Activated T-cell treated with anti-CD3 and anti-CD28 coated beads, Interleukin-2, amount 50 U/mL, for 72 hours (primary cell): ENCODE results near the gene PTPRF. TPM values are rescaled to one million over a fixed set of nuclear protein-coding genes. Genes with fewer than 3 reads are reported as not detected.
"Not testable (repeated sequence)": the region's sequence is repeated elsewhere in the genome, so short reads cannot be mapped to it uniquely, and the experiment has no call there.

ENCODE experiments used
- ATAC-seq, 2 donors: fragments of 150-1000 bp; cut with Tn5 transposase; replicated peaks in 1 of 2; 2 replicates each; pipeline ENCODE4 v1.10.0; 2021; ENCODE audit warnings: moderate library complexity in 2 of 2, mild to moderate bottlenecking in 1 of 2
- DNase-seq, 2 donors: peaks; one replicate each; pipeline ENCODE4 v3.0.0; 2021 to 2022; ENCODE audit warnings: mixed read lengths in 1 of 2
- H3K27ac Mint-ChIP-seq: one replicate; pipeline ENCODE4 v1.8.0; 2022; ENCODE audit warnings: mild to moderate bottlenecking, moderate library complexity, mixed read lengths
- H3K27me3 Mint-ChIP-seq: one replicate; pipeline ENCODE4 v1.8.0; 2022; ENCODE audit warnings: low read depth, mixed read lengths
- H3K36me3 Mint-ChIP-seq, 2 donors: one replicate each; pipeline ENCODE4 v1.8.0; 2022; ENCODE audit warnings: mixed read lengths in 2 of 2, mild to moderate bottlenecking in 1 of 2; ENCODE audit not compliant: insufficient read depth in 2 of 2
- H3K4me1 Mint-ChIP-seq: one replicate; pipeline ENCODE4 v1.8.0; 2022; ENCODE audit warnings: low read depth, mixed read lengths
- H3K4me3 Mint-ChIP-seq, 2 donors: one replicate each; pipeline ENCODE4 v1.8.0; 2022; ENCODE audit warnings: mild to moderate bottlenecking in 2 of 2, mixed read lengths in 2 of 2, moderate library complexity in 2 of 2
- H3K9me3 Mint-ChIP-seq, 2 donors: one replicate each; pipeline ENCODE4 v1.8.0; 2022; ENCODE audit warnings: mixed read lengths in 2 of 2
- total RNA-seq, 2 donors: library from RNA; stranded (reverse); gene quantifications; one replicate each; pipeline ENCODE4 v1.2.3, GENCODE V29; 2022

The PTPRF gene
- total RNA-seq, 2 donors from 2014 or later: 2.2 to 6.2 TPM

- Mint-ChIP-seq H3K4me3 (no peak overlapping the region), H3K4me1 (no peaks in the 10 kb centered on the region), H3K36me3 (no peaks in the 10 kb centered on the region), H3K9me3 (no peaks in the 10 kb centered on the region), H3K27me3 (peaks cover 13% of the 10 kb centered on the region), H3K27ac (no peak overlapping the region)
- DNase-seq (no peak), ATAC-seq (no peak)
Observed at GRCh38 chr1:43637267-43637666, 106.6 kb downstream of the PTPRF start.

DNA sequence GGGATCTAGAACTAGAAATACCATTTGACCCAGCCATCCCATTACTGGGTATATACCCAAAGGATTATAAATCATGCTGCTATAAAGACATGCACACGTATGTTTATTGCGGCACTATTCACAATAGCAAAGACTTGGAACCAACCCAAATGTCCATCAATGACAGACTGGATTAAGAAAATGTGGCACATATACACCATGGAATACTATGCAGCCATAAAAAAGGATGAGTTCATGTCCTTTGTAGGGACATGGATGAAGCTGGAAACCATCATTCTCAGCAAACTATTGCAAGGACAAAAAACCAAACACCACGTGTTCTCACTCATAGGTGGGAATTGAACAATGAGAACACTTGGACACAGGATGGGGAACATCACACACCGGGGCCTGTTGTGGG is 107.7 kb downstream of the PTPRF start:
- not testable (repeated sequence) for ATAC-seq, H3K27ac Mint-ChIP-seq, H3K9me3 Mint-ChIP-seq, H3K36me3 Mint-ChIP-seq, DNase-seq, H3K4me1 Mint-ChIP-seq, H3K4me3 Mint-ChIP-seq
- H3K27me3 Mint-ChIP-seq: peaks cover 12% of the 10 kb centered on the region

GRCh38 chr1:43639976-43640794 is 109.5 kb downstream of the PTPRF start:
- peaks cover 5% of the 10 kb centered on the region for H3K27me3 Mint-ChIP-seq
- no peaks in the 10 kb centered on the region for H3K4me1 Mint-ChIP-seq
- ATAC-seq (no peak), DNase-seq (no peak)
- no peaks in the 10 kb centered on the region for H3K36me3 Mint-ChIP-seq
- H3K9me3 Mint-ChIP-seq: no peaks in the 10 kb centered on the region
- H3K27ac Mint-ChIP-seq: peak overlapping the region; percentile 75
- no peak overlapping the region for H3K4me3 Mint-ChIP-seq

- H3K9me3 Mint-ChIP-seq: no peaks in the 10 kb centered on the region
- no peak overlapping the region for H3K27ac Mint-ChIP-seq
Observed at GRCh38 chr1:43644558-43644957, 113.9 kb downstream of the PTPRF start.

DNA sequence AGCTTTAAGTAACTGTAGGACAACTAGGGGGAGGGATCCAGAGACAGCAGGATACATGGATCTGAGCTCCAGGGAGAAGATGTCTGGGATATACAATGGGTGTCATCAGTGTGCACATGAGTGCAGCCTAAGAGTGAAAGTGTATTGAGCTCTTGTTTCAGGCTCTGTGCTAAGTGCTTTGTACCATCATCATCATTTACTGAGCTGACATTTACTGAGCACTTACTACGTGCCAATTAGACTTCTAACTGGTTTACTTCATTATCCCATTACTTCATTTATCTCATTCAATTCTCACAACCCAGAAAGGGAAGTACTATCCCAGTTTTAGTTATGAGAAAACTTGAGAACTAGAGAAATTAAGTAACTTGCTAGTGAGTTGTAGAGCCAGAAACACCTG is 114.8 kb downstream of the PTPRF start:
- Mint-ChIP-seq H3K36me3 (peaks cover under 1 to 2% of the 10 kb centered on the region in 2 donors), H3K9me3 (no peaks in the 10 kb centered on the region), H3K27ac (no peak overlapping the region), H3K27me3 (no peaks in the 10 kb centered on the region), H3K4me1 (peaks cover 9% of the 10 kb centered on the region), H3K4me3 (no peak overlapping the region)
- DNase-seq (no peak), ATAC-seq (no peak)

More at GRCh38 chr1:43644558-43644957, 113.9 kb downstream of the PTPRF start:
- peaks cover 8% of the 10 kb centered on the region for H3K4me1 Mint-ChIP-seq
- ATAC-seq: no peak
- H3K27me3 Mint-ChIP-seq: no peaks in the 10 kb centered on the region
- no peaks in the 10 kb centered on the region for H3K36me3 Mint-ChIP-seq
- DNase-seq: no peak
- H3K4me3 Mint-ChIP-seq: no peak overlapping the region

DNA sequence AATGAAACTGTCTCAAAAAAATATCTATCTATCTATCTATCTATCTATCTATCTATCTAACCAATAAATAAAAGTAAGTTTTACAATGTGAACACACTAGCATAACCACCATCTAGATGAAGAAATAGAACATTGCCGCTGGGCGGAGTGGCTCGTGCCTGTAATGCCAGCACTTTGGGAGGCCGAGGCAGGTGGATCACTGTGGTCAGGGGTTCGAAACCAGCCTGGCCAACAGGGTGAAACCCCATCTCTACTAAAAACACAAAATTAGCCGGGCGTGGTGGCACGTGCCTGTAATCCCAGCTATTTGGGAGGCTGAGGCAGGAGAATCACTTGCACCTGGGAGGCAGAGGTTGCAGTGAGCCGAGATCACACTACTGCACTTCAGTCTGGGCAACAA is 116.6 kb downstream of the PTPRF start:
- DNase-seq, ATAC-seq, H3K9me3 Mint-ChIP-seq, H3K27me3 Mint-ChIP-seq, H3K36me3 Mint-ChIP-seq, H3K4me3 Mint-ChIP-seq, H3K27ac Mint-ChIP-seq: not testable (repeated sequence)
- peaks cover 26% of the 10 kb centered on the region for H3K4me1 Mint-ChIP-seq

DNA sequence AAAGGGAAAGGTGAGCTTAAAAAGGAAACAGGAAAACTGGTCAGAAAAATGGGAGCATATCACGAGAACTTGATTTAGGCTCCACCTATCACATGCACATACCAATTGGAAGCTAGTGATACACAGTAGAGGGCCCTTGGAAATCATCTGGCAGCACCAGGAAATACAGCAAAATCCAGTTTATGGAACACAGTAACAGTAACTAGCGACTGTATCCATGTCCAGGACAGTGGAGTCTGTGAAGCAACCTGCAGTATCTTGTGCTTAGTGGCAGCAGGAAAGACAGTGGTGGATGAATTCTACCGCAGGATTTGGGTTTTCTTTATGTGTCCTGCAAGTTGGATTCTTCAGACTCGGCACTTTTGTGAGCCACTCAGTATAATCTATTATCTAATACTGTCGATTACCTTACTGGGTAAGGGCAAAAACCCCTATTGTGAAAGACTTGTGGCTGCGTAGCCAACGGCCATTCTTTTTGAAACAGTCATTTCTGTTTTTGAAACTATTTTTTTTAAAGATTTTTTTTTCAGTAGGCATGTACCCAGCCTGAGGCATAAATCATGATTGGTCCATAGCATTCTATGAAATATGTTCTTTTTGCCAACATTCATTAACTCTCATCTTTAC is 117.7 kb downstream of the PTPRF start:
- H3K27me3 Mint-ChIP-seq: no peaks in the 10 kb centered on the region

GRCh38 chr1:43648876-43649477 is 118.3 kb downstream of the PTPRF start:
- no peaks in the 10 kb centered on the region for H3K27me3 Mint-ChIP-seq
- peaks cover 39% of the 10 kb centered on the region for H3K4me1 Mint-ChIP-seq
- H3K27ac Mint-ChIP-seq: peak overlapping the region; percentile 51
- no peak for ATAC-seq
- peak overlapping the region; percentile 92 to 100 for H3K4me3 Mint-ChIP-seq
- H3K36me3 Mint-ChIP-seq: peaks cover 10 to 14% of the 10 kb centered on the region in 2 donors
- no peaks in the 10 kb centered on the region for H3K9me3 Mint-ChIP-seq
- no peak for DNase-seq

More for the DNA sequence above, 117.7 kb downstream of the PTPRF start:
- Mint-ChIP-seq H3K4me3 (peak overlapping the region; percentile 92 to 100), H3K4me1 (peaks cover 34% of the 10 kb centered on the region), H3K9me3 (no peaks in the 10 kb centered on the region), H3K27ac (peak overlapping the region; percentile 51), H3K36me3 (peaks cover 8 to 10% of the 10 kb centered on the region in 2 donors)
- DNase-seq (no peak), ATAC-seq (no peak)

- Mint-ChIP-seq H3K9me3 (no peaks in the 10 kb centered on the region), H3K4me3 (peak overlapping the region; percentile 92 to 100), H3K27me3 (no peaks in the 10 kb centered on the region), H3K27ac (peak overlapping the region; percentile 95), H3K36me3 (peaks cover 10 to 23% of the 10 kb centered on the region in 2 donors), H3K4me1 (peaks cover 39% of the 10 kb centered on the region)
- peak; percentile 93 to 96 for DNase-seq
- peak; percentile 78 for ATAC-seq
Observed at GRCh38 chr1:43650310-43651085, 119.8 kb downstream of the PTPRF start.

DNA sequence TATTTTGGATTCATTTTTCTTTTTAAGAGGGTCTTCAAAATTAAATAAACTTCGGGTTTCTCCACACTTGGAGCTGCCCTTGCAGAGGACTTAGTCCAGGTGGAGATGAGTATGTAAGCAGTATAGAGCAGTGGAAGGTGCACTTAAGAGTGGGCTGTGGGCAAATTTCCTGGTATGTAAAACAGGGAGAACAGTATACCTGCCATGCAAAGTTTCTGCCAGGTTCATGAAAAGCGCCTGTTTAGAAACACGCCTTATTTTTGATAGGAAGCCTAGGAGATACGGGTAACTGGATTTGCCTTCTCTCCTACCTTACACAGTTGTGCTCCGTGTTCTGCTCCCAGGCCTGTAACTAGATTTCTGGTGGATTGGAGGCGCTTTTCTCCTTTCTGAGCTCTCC is 120.5 kb downstream of the PTPRF start:
- Mint-ChIP-seq H3K27ac (peak overlapping the region; percentile 95), H3K4me3 (peak overlapping the region; percentile 92 to 100)
- no peak for ATAC-seq

DNA sequence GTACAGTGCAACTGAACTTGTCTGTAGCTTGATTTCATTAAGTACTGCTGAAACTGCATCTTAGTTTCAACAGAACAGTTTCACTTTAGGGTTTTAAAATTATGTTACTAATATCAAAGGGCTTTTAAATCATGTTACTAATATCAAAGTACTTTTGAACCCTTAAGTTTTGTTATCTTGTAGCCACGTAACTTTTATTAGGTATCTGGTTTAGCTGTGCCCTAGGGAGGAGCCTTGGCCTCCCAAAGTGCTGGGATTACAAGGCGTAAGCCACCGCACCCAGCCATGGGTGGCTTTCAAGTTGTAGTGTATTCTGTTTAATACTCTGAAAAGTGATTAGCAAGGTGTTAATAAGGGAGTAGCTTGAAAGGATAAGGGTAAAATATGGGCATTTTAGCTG is 121.2 kb downstream of the PTPRF start:
- peak overlapping the region; percentile 92 to 100 for H3K4me3 Mint-ChIP-seq
- peaks cover 39% of the 10 kb centered on the region for H3K4me1 Mint-ChIP-seq
- peaks cover 14 to 32% of the 10 kb centered on the region in 2 donors for H3K36me3 Mint-ChIP-seq
- ATAC-seq: no peak
- H3K27me3 Mint-ChIP-seq: no peaks in the 10 kb centered on the region
- H3K27ac Mint-ChIP-seq: peak overlapping the region; percentile 31
- no peaks in the 10 kb centered on the region for H3K9me3 Mint-ChIP-seq
- no peak for DNase-seq

More for the DNA sequence above, 120.5 kb downstream of the PTPRF start:
- peaks cover 39% of the 10 kb centered on the region for H3K4me1 Mint-ChIP-seq
- H3K36me3 Mint-ChIP-seq: peaks cover 14 to 27% of the 10 kb centered on the region in 2 donors
- no peaks in the 10 kb centered on the region for H3K9me3 Mint-ChIP-seq
- no peak for DNase-seq
- H3K27me3 Mint-ChIP-seq: no peaks in the 10 kb centered on the region

DNA sequence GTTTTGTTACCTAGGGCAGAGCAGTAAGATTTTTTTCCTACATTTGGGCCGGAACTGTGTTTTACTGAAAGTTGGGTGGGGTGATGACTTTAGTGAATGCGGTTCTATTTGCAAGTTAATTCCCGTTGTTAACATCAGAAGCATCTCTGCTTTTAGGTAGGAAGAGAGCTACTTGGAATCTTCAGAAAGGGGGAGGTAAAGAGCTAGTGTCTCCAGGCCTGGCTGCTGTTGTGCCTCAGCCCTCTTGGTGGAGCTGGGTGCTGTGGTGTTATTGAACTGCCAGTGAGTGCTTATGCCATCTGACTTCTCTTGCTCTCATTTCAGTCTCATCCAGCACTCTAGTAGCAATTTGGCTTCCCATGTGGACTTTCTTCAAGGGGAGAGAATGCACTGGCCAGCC is 122.7 kb downstream of the PTPRF start:
- Mint-ChIP-seq H3K4me1 (peaks cover 39% of the 10 kb centered on the region), H3K27me3 (no peaks in the 10 kb centered on the region), H3K36me3 (peaks cover 14 to 34% of the 10 kb centered on the region in 2 donors), H3K4me3 (peak overlapping the region in 1 of 2 donors; percentile 38), H3K27ac (peak overlapping the region; percentile 35), H3K9me3 (no peaks in the 10 kb centered on the region)
- DNase-seq (peak in 1 of 2 donors; percentile 21), ATAC-seq (no peak)
